MM.1S (cell line): ENCODE results near the gene STYK1.

ENCODE experiments used
- CTCF ChIP-seq: fragments of 300-600 bp; sonication (generic); IDR thresholded peaks from 2 replicates; pipeline ENCODE4 v1.5.1; 2016; ENCODE audit warnings: antibody characterized with exemption, low read length, mixed read lengths
- EZH2 ChIP-seq: fragments of 300-600 bp; sonication (generic); optimal IDR thresholded peaks from 2 replicates; pipeline ENCODE3; 2017; ENCODE audit warnings: low read depth, mild to moderate bottlenecking, antibody characterized with exemption, low read length, mixed read lengths
- EZH2phosphoT487 ChIP-seq: fragments of 300-600 bp; sonication (generic); IDR thresholded peaks from 2 replicates; pipeline ENCODE4 v1.6.1; 2018; ENCODE audit warnings: antibody characterized with exemption, low read length

- TF ChIP-seq CTCF (no peak), EZH2 (no peak), EZH2phosphoT487 (no peak)
Measured at GRCh38 chr12:10620078-10620779, 53.6 kb downstream of the STYK1 start.
